Gastroesophageal sphincter (tissue), 3 donors: ENCODE data around the gene HERC2.

Source experiments
- CTCF ChIP-seq, 4 experiments: fragments of 200-600 bp in 2 of 4; fragments of 450-650 bp in 2 of 4; sonication (generic) in 1 of 4; IDR thresholded peaks; one replicate each; pipeline ENCODE4 v1.5.1; 2017 to 2019; ENCODE audit warnings: antibody characterized with exemption in 4 of 4, mild to moderate bottlenecking in 2 of 4, moderate library complexity in 2 of 4
- EP300 ChIP-seq: sonication (generic); formaldehyde crosslinking; IDR thresholded peaks from one replicate; pipeline ENCODE4 v1.6.1; 2017; ENCODE audit warnings: antibody characterized with exemption, mild to moderate bottlenecking
- POLR2A ChIP-seq, 2 donors: fragments of 450-650 bp; IDR thresholded peaks; one replicate each; pipeline ENCODE4 v1.6.1; 2017; ENCODE audit warnings: antibody characterized with exemption in 2 of 2, mild to moderate bottlenecking in 2 of 2, moderate library complexity in 1 of 2
- POLR2AphosphoS5 ChIP-seq: sonication (generic); formaldehyde crosslinking; IDR thresholded peaks from one replicate; pipeline ENCODE4 v1.6.1; 2017; ENCODE audit warnings: antibody characterized with exemption

DNA sequence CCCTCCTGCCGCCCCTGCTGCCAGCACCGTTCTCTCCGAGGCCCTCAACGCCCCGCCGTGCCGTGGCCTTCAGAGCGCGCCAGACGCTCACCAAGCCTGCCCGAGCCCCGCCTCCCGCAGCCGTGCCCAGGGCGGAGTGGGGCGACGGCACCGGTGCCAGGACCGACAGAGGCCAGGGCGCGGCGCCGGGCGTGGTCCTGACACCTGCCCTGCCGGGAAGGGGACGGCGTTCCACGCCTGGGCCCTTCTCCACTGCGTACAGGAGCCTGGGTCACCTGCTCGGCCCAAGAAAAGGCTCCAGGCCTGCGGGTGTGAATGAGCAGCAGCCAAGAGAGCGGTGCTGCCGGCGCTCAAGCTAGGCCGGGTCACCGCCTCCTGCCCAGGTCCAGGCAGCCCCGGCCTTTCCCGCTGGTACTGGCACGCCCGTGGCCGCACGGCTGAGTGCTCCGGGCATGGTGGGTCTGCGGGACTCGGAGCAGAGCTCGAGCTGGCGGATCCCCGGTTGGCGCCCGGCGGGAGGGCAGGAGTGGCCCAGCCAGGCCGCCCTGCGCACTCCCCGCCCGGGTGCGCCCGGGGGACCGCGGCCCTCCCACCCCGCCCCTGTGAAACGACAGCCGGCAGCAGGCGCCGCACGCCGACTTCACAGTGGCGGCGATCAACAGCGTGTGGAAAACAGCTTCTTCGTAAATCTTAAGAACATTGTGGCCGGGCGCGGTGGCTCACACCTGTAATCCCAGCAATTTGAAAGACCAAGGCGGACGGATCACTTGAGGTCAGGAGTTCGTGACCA is 227.1 kb downstream of the HERC2 start:
- TF ChIP-seq EP300 (no peak), POLR2A (IDR thresholded peaks at IDR 0.05) (no peak), POLR2AphosphoS5 (no peak), CTCF (IDR thresholded peaks at IDR 0.05) (no peak)
